ENCODE results near the gene TERB2.
A peak's percentile ranks its signal among the peaks of the same experiment; 100 is the strongest.
"Not testable (repeated sequence)": the region's sequence is repeated elsewhere in the genome, so short reads cannot be mapped to it uniquely, and the experiment has no call there.

The TERB2 gene

GRCh38 chr15:45022871-45023658 lies 66.6 kb downstream of the TERB2 start, which contains the start of gene SORD:
SORD (plus strand) TSS chr15:45023195; CDS start chr15:45023284, 89 bp downstream.
- Mint-ChIP-seq H3K4me1 (ENCODE audit: low read depth) (peaks cover 40% of the 10 kb centered on the region), H3K4me3 (peak within 1 kb of the TSS; percentile 91), H3K27me3 (peaks cover 29% of the 10 kb centered on the region), H3K36me3 (ENCODE audit: low read depth) (peaks cover 6% of the 10 kb centered on the region), H3K9me3 (no peaks in the 10 kb centered on the region), H3K27ac (peak within 1 kb of the TSS; percentile 87)
- intact Hi-C loops (cut with micrococcal nuclease), result loop anchor here (5.0 kb wide), 1 partner anchor 361 kb away; the partner anchor contains the start of gene SPG11

GRCh38 chr15:45023659-45024225 lies 67.3 kb downstream of the TERB2 start:
- H3K27ac Mint-ChIP-seq, result peak overlapping the region; percentile 87
- H3K36me3 Mint-ChIP-seq (ENCODE audit: low read depth), result peaks cover 6% of the 10 kb centered on the region
- peaks cover 23% of the 10 kb centered on the region for H3K27me3 Mint-ChIP-seq
- H3K9me3 Mint-ChIP-seq, result no peaks in the 10 kb centered on the region
- intact Hi-C loops (cut with micrococcal nuclease), result loop anchor here (5.0 kb wide), 1 partner anchor 361 kb away; the partner anchor contains the start of gene SPG11
- H3K4me1 Mint-ChIP-seq (ENCODE audit: low read depth), result peaks cover 38% of the 10 kb centered on the region
- H3K4me3 Mint-ChIP-seq, result peak overlapping the region; percentile 91

- H3K36me3 Mint-ChIP-seq (ENCODE audit: low read depth), result peaks cover 11% of the 10 kb centered on the region
- intact Hi-C loops (cut with micrococcal nuclease), result loop anchor here (5.0 kb wide), 1 partner anchor 362 kb away; the partner anchor contains the start of gene SPG11
- H3K4me3 Mint-ChIP-seq, H3K27ac Mint-ChIP-seq, H3K9me3 Mint-ChIP-seq: not testable (repeated sequence)
- H3K4me1 Mint-ChIP-seq (ENCODE audit: low read depth), result peaks cover 38% of the 10 kb centered on the region
- H3K27me3 Mint-ChIP-seq, result peaks cover 20% of the 10 kb centered on the region
Measured at GRCh38 chr15:45024649-45025048, 68.2 kb downstream of the TERB2 start.

- H3K4me3 Mint-ChIP-seq; H3K27ac Mint-ChIP-seq; H3K9me3 Mint-ChIP-seq; intact Hi-C loops (cut with micrococcal nuclease): not testable (repeated sequence)
- Mint-ChIP-seq H3K4me1 (ENCODE audit: low read depth) (peaks cover 38% of the 10 kb centered on the region), H3K27me3 (peaks cover 14% of the 10 kb centered on the region), H3K36me3 (ENCODE audit: low read depth) (peaks cover 16% of the 10 kb centered on the region)
Measured at GRCh38 chr15:45025627-45026026, 69.1 kb downstream of the TERB2 start.

GRCh38 chr15:45026651-45027190 lies 70.2 kb downstream of the TERB2 start:
- H3K4me1 Mint-ChIP-seq (ENCODE audit: low read depth), result peaks cover 38% of the 10 kb centered on the region
- no peak overlapping the region for H3K4me3 Mint-ChIP-seq
- H3K9me3 Mint-ChIP-seq, result no peaks in the 10 kb centered on the region
- H3K36me3 Mint-ChIP-seq (ENCODE audit: low read depth), result peaks cover 24% of the 10 kb centered on the region
- no peak overlapping the region for H3K27ac Mint-ChIP-seq
- intact Hi-C loops (cut with micrococcal nuclease), result no loop called here
- H3K27me3 Mint-ChIP-seq, result peaks cover 8% of the 10 kb centered on the region

GRCh38 chr15:45027220-45027619 lies 70.7 kb downstream of the TERB2 start:
- H3K9me3 Mint-ChIP-seq, result no peaks in the 10 kb centered on the region
- peaks cover 24% of the 10 kb centered on the region for H3K36me3 Mint-ChIP-seq (ENCODE audit: low read depth)
- intact Hi-C loops (cut with micrococcal nuclease), result no loop called here
- H3K27me3 Mint-ChIP-seq, result peaks cover 3% of the 10 kb centered on the region
- H3K4me1 Mint-ChIP-seq (ENCODE audit: low read depth), result peaks cover 37% of the 10 kb centered on the region
- H3K4me3 Mint-ChIP-seq, result no peak overlapping the region
- no peak overlapping the region for H3K27ac Mint-ChIP-seq
